GM12878 (cell line): Measurements from ENCODE around the gene ERV3-1. TPM values are rescaled to one million over a fixed set of nuclear protein-coding genes. Genes with fewer than 3 reads are reported as not detected.

Experiments
- ATAC-seq: fragments of 200-7000 bp; cut with Tn5 transposase; 3 replicates; pipeline ENCODE4 v1.9.1; 2020; ENCODE audit warnings: mild to moderate bottlenecking, moderate library complexity
- BruUV-seq: library from RNA; stranded (reverse); fragments of 400-500 nt; replicated peaks from 2 replicates; lab custom pipeline; 2021; lab: Mats Ljungman, UMichigan
- CTCF ChIA-PET: fragments of 300-600 bp; sonication (Branson Sonifier 250); formaldehyde crosslinking; extraction: SDS; loops from one replicate; lab custom pipeline; 2021; ENCODE audit warnings: inconsistent platforms; lab: Yijun Ruan, JAX
- POLR2A ChIA-PET: fragments of 350-600 bp; formaldehyde crosslinking; extraction: SDS; loops from one replicate; lab custom pipeline; 2021; ENCODE audit warnings: inconsistent platforms; lab: Charles Lee
- RAD21 ChIA-PET: fragments of 300-600 bp; sonication (Branson Sonifier 250); formaldehyde crosslinking; loops from one replicate; lab custom pipeline; 2023; ENCODE audit warnings: antibody characterized with exemption; ENCODE audit not compliant: unreplicated experiment; lab: Charles Lee
- SMC1A ChIA-PET: fragments of 300-600 bp; sonication (Branson Sonifier 250); formaldehyde crosslinking; loops from one replicate; lab custom pipeline; 2023; ENCODE audit not compliant: unreplicated experiment, uncharacterized antibody; lab: Charles Lee
- DNase-seq: peaks from one replicate; pipeline ENCODE4 v3.0.0-alpha.2; 2011; ENCODE audit warnings: low read depth, low spot score
- FAIRE-seq: peaks from 3 replicates; lab custom pipeline; 2011; peaks lifted over from hg19 to GRCh38; lab: Jason Lieb, UNC
- H2AFZ ChIP-seq: 2 replicates; pipeline ENCODE4 v1.6.0; 2011; ENCODE audit warnings: low read depth, low read length, control low read depth; ENCODE audit not compliant: control insufficient read depth
- H3K27ac ChIP-seq: 2 replicates; pipeline ENCODE4 v1.5.1; 2011; ENCODE audit warnings: control low read depth; ENCODE audit not compliant: control insufficient read depth, insufficient read depth
- H3K27me3 ChIP-seq, 2 experiments: replicated peaks in 1 of 2; 2 replicates each; pipeline versions ENCODE4 v1.6.0 to v1.6.1; 2011; ENCODE audit warnings: low read length in 1 of 2; ENCODE audit not compliant: control insufficient read depth in 2 of 2, insufficient read depth in 2 of 2
- H3K36me3 ChIP-seq, 2 experiments: 2 replicates each; pipeline ENCODE4 v1.5.1; 2011; ENCODE audit warnings: low read length in 1 of 2; ENCODE audit not compliant: control insufficient read depth in 2 of 2, insufficient read depth in 2 of 2
- H3K4me1 ChIP-seq: 2 replicates; pipeline ENCODE4 v1.6.1; 2011; ENCODE audit warnings: mild to moderate bottlenecking, low read length, moderate library complexity, mixed read lengths; ENCODE audit not compliant: control insufficient read depth, insufficient read depth
- H3K4me2 ChIP-seq: 2 replicates; pipeline ENCODE4 v1.6.0; 2011; ENCODE audit warnings: control low read depth; ENCODE audit not compliant: control insufficient read depth, insufficient read depth
- H3K4me3 ChIP-seq: fragments of 200-600 bp; sonication (generic); 2 replicates; pipeline ENCODE4 v1.5.1; 2016
- H3K79me2 ChIP-seq: 2 replicates; pipeline ENCODE4 v1.6.0; 2011; ENCODE audit warnings: low read length; ENCODE audit not compliant: control insufficient read depth, insufficient read depth
- H3K9ac ChIP-seq: 2 replicates; pipeline ENCODE4 v1.8.0; 2011; ENCODE audit warnings: low read length, control low read depth, mixed read lengths; ENCODE audit not compliant: control insufficient read depth, insufficient read depth
- H3K9me3 ChIP-seq: replicated peaks from 3 replicates; pipeline ENCODE4 v1.5.1; 2011; ENCODE audit warnings: mild to moderate bottlenecking, low read length; ENCODE audit not compliant: control insufficient read depth, insufficient read depth
- H4K20me1 ChIP-seq: 2 replicates; pipeline ENCODE4 v1.6.0; 2011; ENCODE audit not compliant: control insufficient read depth, insufficient read depth
- ATF2 ChIP-seq: IDR thresholded peaks from 2 replicates; pipeline ENCODE4 v1.6.1; 2012; ENCODE audit warnings: low read length, inconsistent platforms
- CEBPZ ChIP-seq: fragments of 150-350 bp; IDR thresholded peaks from 2 replicates; pipeline ENCODE4 v1.6.1; 2016; ENCODE audit warnings: low read depth, low read length
- DPF2 ChIP-seq: fragments of 450-650 bp; IDR thresholded peaks from 2 replicates; pipeline ENCODE4 v1.6.1; 2017; ENCODE audit warnings: mild to moderate bottlenecking
- EP300 ChIP-seq, 2 experiments: fragments of 150-350 bp in 1 of 2; IDR thresholded peaks; 2 replicates each; pipeline ENCODE4 v1.6.1; 2011 to 2012; ENCODE audit warnings: low read depth in 2 of 2, low read length in 2 of 2, borderline replicate concordance in 1 of 2, improper control_type of control experiment in 1 of 2, inconsistent platforms in 1 of 2; ENCODE audit not compliant: control insufficient read depth in 1 of 2
- GATAD2B ChIP-seq: fragments of 450-650 bp; conservative IDR thresholded peaks from 2 replicates; pipeline ENCODE4 v1.6.1; 2017; ENCODE audit warnings: low read depth, mild to moderate bottlenecking, moderate library complexity
- IKZF2 ChIP-seq, 2 experiments: fragments of 450-650 bp; IDR thresholded peaks; 2 replicates each; pipeline ENCODE4 v1.6.1; 2017; ENCODE audit warnings: mild to moderate bottlenecking in 2 of 2, moderate library complexity in 2 of 2
- KDM1A ChIP-seq: fragments of 200-600 bp; sonication (generic); IDR thresholded peaks from 2 replicates; pipeline ENCODE4 v1.6.1; 2016; ENCODE audit warnings: borderline replicate concordance
- POLR2AphosphoS5 ChIP-seq: IDR thresholded peaks from 2 replicates; pipeline ENCODE4 v1.6.1; 2011; ENCODE audit warnings: mild to moderate bottlenecking, low read length, inconsistent platforms
- RAD51 ChIP-seq: fragments of 450-650 bp; IDR thresholded peaks from 2 replicates; pipeline ENCODE4 v1.6.1; 2016; ENCODE audit warnings: moderate library complexity, mild to moderate bottlenecking, inconsistent platforms
- RBBP5 ChIP-seq: fragments of 200-600 bp; sonication (generic); conservative IDR thresholded peaks from 2 replicates; pipeline ENCODE4 v1.6.1; 2016
- RCOR1 ChIP-seq: conservative IDR thresholded peaks from 2 replicates; pipeline ENCODE4 v1.6.1; 2012; ENCODE audit warnings: low read depth, low read length, improper control_type of control experiment
- RELA ChIP-seq: fragments of 450-650 bp; IDR thresholded peaks from 2 replicates; pipeline ENCODE4 v1.8.0; 2014; ENCODE audit warnings: borderline replicate concordance; ENCODE audit not compliant: partially characterized antibody
- SUZ12 ChIP-seq: fragments of 200-600 bp; sonication (generic); IDR thresholded peaks from one replicate; pipeline ENCODE4 v1.6.1; 2018; ENCODE audit warnings: antibody characterized with exemption, mild to moderate bottlenecking; ENCODE audit not compliant: unreplicated experiment
- TARDBP ChIP-seq: IDR thresholded peaks from 2 replicates; pipeline ENCODE4 v1.6.1; 2016; ENCODE audit warnings: borderline replicate concordance
- USF2 ChIP-seq: IDR thresholded peaks from 2 replicates; pipeline ENCODE4 v1.6.1; 2011; ENCODE audit warnings: low read depth, low read length, improper control_type of control experiment, borderline replicate concordance
- ZBTB4 ChIP-seq: fragments of 450-650 bp; formaldehyde crosslinking; IDR thresholded peaks from 2 replicates; pipeline ENCODE4 v1.4.0; 2022; ENCODE audit warnings: mild to moderate bottlenecking, moderate library complexity
- ZNF217 ChIP-seq: fragments of 450-650 bp; IDR thresholded peaks from 2 replicates; pipeline ENCODE4 v1.6.1; 2017; ENCODE audit warnings: antibody characterized with exemption, mild to moderate bottlenecking
- ZNF24 ChIP-seq: fragments of 450-650 bp; IDR thresholded peaks from 2 replicates; pipeline ENCODE4 v1.6.1; 2017; ENCODE audit warnings: antibody characterized with exemption, mild to moderate bottlenecking
- WGBS: methylation state at CpG from one replicate; pipeline ENCODE4 v1.1.6; 2016; ENCODE audit warnings: low lambda C conversion rate; ENCODE audit not compliant: insufficient replicate concordance, insufficient coverage; ENCODE audit errors: missing lambda C conversion rate; 5-methylcytosine and 5-hydroxymethylcytosine counted together
- in situ Hi-C: fragments of 300-500 bp; cut with MboI; formaldehyde crosslinking; loops from 9 replicates; pipeline ENCODE4 v1.14.3; 2018; ENCODE audit warnings: mixed read lengths
- intact Hi-C: fragments of 100-400 bp; cut with micrococcal nuclease; formaldehyde crosslinking; loops from one replicate; pipeline ENCODE4 v1.14.2; 2022; ENCODE audit not compliant: unreplicated experiment
- polyA plus RNA-seq, 11 experiments: library from polyadenylated mRNA; depleted of rRNA in 4 of 11; unstranded in 6 of 11; stranded (reverse) in 5 of 11; fragments of >200 nt; fragmentation: Nextera tagmentation in 4 of 11; fragmentation: Illumina TruSeq in 1 of 11; extraction: Ambion mirVana in 4 of 11; extraction: Trizol in 1 of 11; gene quantifications; 1 replicate in 1 of 11; 2 replicates in 10 of 11; pipeline versions ENCODE4 v1.2.1 to v1.2.3, GENCODE V29; 2011 to 2016; ENCODE audit warnings: inconsistent platforms in 2 of 11, missing spikeins in 2 of 11, low read depth in 1 of 11
- total RNA-seq, 4 experiments: library from RNA; depleted of rRNA in 3 of 4; stranded (reverse); fragments of >200 nt in 3 of 4; fragmentation: Illumina TruSeq in 1 of 4; extraction: Trizol in 1 of 4; gene quantifications; 2 replicates each; pipeline versions ENCODE4 v1.2.1 to v1.2.3, GENCODE V29; 2013 to 2021

Gene ERV3-1
- total and polyA plus RNA-seq, 10 of the 15 experiments (the other 5 are each of a cell fraction or from before 2014, with no cell fraction given): 9.4 to 23.4 (median 15.1) TPM

GRCh38 chr7:64990936-64991335, 15.6 kb downstream of the ERV3-1 start, which contains the start of gene ZNF117:
Gene ZNF117, minus strand, starts transcription at chr7:64991036.
- no TSS peak for BruUV-seq
- H3K27me3 ChIP-seq: no peaks in the 10 kb centered on the region
- WGBS: 73% methylated on average over 4 of the region's 4 CpGs
- H3K27ac ChIP-seq: no peak within 1 kb of the TSS
- H3K4me1 ChIP-seq: no peaks in the 10 kb centered on the region
- DNase-seq: no peak
- ChIA-PET SMC1A (no interaction called here), RAD21 (no interaction called here), CTCF (interaction anchor here (0.7 kb wide), 1 partner anchor 316 kb away, joined by 4 read pairs; no protein-coding TSS in a partner anchor), POLR2A (no interaction called here)
- in situ Hi-C loops (no loop called here), intact Hi-C loops (no loop called here)
- H2AFZ ChIP-seq: no peak within 1 kb of the TSS
- no peak within 1 kb of the TSS for H3K4me2 ChIP-seq
- ATAC-seq: no peak
- no peaks in the 10 kb centered on the region for H3K36me3 ChIP-seq
- peaks cover 4% of the 10 kb centered on the region; the same call in 2 of the 3 replicates for H3K9me3 ChIP-seq
- H3K9ac ChIP-seq: no peak within 1 kb of the TSS
- H3K4me3 ChIP-seq: no peak within 1 kb of the TSS
- H3K79me2 ChIP-seq: no peaks in the 10 kb centered on the region
- FAIRE-seq: no peak
- no peaks in the 10 kb centered on the region for H4K20me1 ChIP-seq
- TF ChIP-seq RBBP5 (no peak), RELA (no peak), ZNF217 (no peak), RCOR1 (no peak), KDM1A (no peak), IKZF2 (IDR thresholded peaks at IDR 0.05) (no peak), POLR2AphosphoS5 (no peak), ATF2 (no peak), USF2 (no peak), DPF2 (no peak), CEBPZ (no peak), GATAD2B (no peak), RAD51 (no peak), ZNF24 (no peak), SUZ12 (no peak), TARDBP (no peak), ZBTB4 (no peak), EP300 (IDR thresholded peaks at IDR 0.05; ENCODE audit: borderline replicate concordance in 1 of 2, control insufficient read depth in 1 of 2, low read depth in 2 of 2, low read length in 2 of 2) (no peak)
